ENCODE measurements around the gene ADD3.

Gene ADD3

GRCh38 chr10:110029450-110029849 is 21.7 kb downstream of the ADD3 start:
- Histone ChIP-seq H3K4me1 (ENCODE audit: insufficient read depth, low read length, poor library complexity, severe bottlenecking) (peaks cover 13% of the 10 kb centered on the region), H3K79me2 (ENCODE audit: insufficient read depth, low read length) (peaks cover 96% of the 10 kb centered on the region), H3F3A (ENCODE audit: low read depth) (no peaks in the 10 kb centered on the region), H3K4me3 (ENCODE audit: low read length, poor library complexity, severe bottlenecking) (no peak overlapping the region), H3K9ac (ENCODE audit: low read depth, low read length, poor library complexity, severe bottlenecking) (no peak overlapping the region), H3K4me2 (ENCODE audit: low read depth, low read length, poor library complexity, severe bottlenecking) (no peak overlapping the region), H2AFZ (ENCODE audit: low read length) (no peak overlapping the region), H3K9me2 (replicated peaks; ENCODE audit: low read depth, low read length) (no peaks in the 10 kb centered on the region), H3K36me3 (ENCODE audit: insufficient read depth, low read length) (no peaks in the 10 kb centered on the region), H3K9me3 (ENCODE audit: insufficient read depth, low read depth, low read length) (no peaks in the 10 kb centered on the region), H4K20me1 (ENCODE audit: insufficient read depth, low read length, poor library complexity, severe bottlenecking) (peaks cover 12% of the 10 kb centered on the region), H3K27me3 (ENCODE audit: insufficient read depth, low read length, poor library complexity, severe bottlenecking) (no peaks in the 10 kb centered on the region)
- TF ChIP-seq CTCF (conservative IDR thresholded peaks at IDR 0.05; ENCODE audit: low read length) = no peak
- TF ChIP-seq EZH2phosphoT487 (IDR thresholded peaks at IDR 0.05; ENCODE audit: borderline replicate concordance) = no peak

- Histone ChIP-seq H3F3A (ENCODE audit: low read depth) (no peaks in the 10 kb centered on the region; the same call in 1 of the 2 replicates), H3K4me2 (ENCODE audit: low read depth, low read length, poor library complexity, severe bottlenecking) (no peak overlapping the region), H3K4me1 (ENCODE audit: insufficient read depth, low read length, poor library complexity, severe bottlenecking) (peaks cover 35% of the 10 kb centered on the region), H3K27me3 (ENCODE audit: insufficient read depth, low read length, poor library complexity, severe bottlenecking) (no peaks in the 10 kb centered on the region), H3K9ac (ENCODE audit: low read depth, low read length, poor library complexity, severe bottlenecking) (no peak overlapping the region), H3K4me3 (ENCODE audit: low read length, poor library complexity, severe bottlenecking) (no peak overlapping the region), H3K9me2 (replicated peaks; ENCODE audit: low read depth, low read length) (no peaks in the 10 kb centered on the region), H3K79me2 (ENCODE audit: insufficient read depth, low read length) (peaks cover 86% of the 10 kb centered on the region), H2AFZ (ENCODE audit: low read length) (no peak overlapping the region), H3K9me3 (ENCODE audit: insufficient read depth, low read depth, low read length) (no peaks in the 10 kb centered on the region), H4K20me1 (ENCODE audit: insufficient read depth, low read length, poor library complexity, severe bottlenecking) (peaks cover 19% of the 10 kb centered on the region), H3K36me3 (ENCODE audit: insufficient read depth, low read length) (no peaks in the 10 kb centered on the region)
- TF ChIP-seq CTCF (conservative IDR thresholded peaks at IDR 0.05; ENCODE audit: low read length) = no peak
- TF ChIP-seq EZH2phosphoT487 (IDR thresholded peaks at IDR 0.05; ENCODE audit: borderline replicate concordance) = no peak
Measured at GRCh38 chr10:110032801-110033700, 25.3 kb downstream of the ADD3 start.

GRCh38 chr10:110033701-110034235 is 26.0 kb downstream of the ADD3 start:
- no peaks in the 10 kb centered on the region for H3K9me3 ChIP-seq (ENCODE audit: insufficient read depth, low read depth, low read length)
- H3K79me2 ChIP-seq (ENCODE audit: insufficient read depth, low read length) = peaks cover 86% of the 10 kb centered on the region
- H3K4me2 ChIP-seq (ENCODE audit: low read depth, low read length, poor library complexity, severe bottlenecking) = no peak overlapping the region
- no peaks in the 10 kb centered on the region for H3K36me3 ChIP-seq (ENCODE audit: insufficient read depth, low read length)
- H3K27me3 ChIP-seq (ENCODE audit: insufficient read depth, low read length, poor library complexity, severe bottlenecking) = no peaks in the 10 kb centered on the region
- peaks cover 24% of the 10 kb centered on the region for H4K20me1 ChIP-seq (ENCODE audit: insufficient read depth, low read length, poor library complexity, severe bottlenecking)
- peaks cover 42% of the 10 kb centered on the region for H3K4me1 ChIP-seq (ENCODE audit: insufficient read depth, low read length, poor library complexity, severe bottlenecking)
- no peaks in the 10 kb centered on the region; the same call in 1 of the 2 replicates for H3F3A ChIP-seq (ENCODE audit: low read depth)
- TF ChIP-seq EZH2phosphoT487 (IDR thresholded peaks at IDR 0.05; ENCODE audit: borderline replicate concordance) (no peak), CTCF (conservative IDR thresholded peaks at IDR 0.05; ENCODE audit: low read length) (no peak)
- H2AFZ ChIP-seq (ENCODE audit: low read length) = no peak overlapping the region
- H3K9ac ChIP-seq (ENCODE audit: low read depth, low read length, poor library complexity, severe bottlenecking) = no peak overlapping the region
- no peak overlapping the region for H3K4me3 ChIP-seq (ENCODE audit: low read length, poor library complexity, severe bottlenecking)
- H3K9me2 ChIP-seq (replicated peaks; ENCODE audit: low read depth, low read length) = no peaks in the 10 kb centered on the region
